ENCODE data around the gene ARRB2. TPM values are rescaled to one million over a fixed set of nuclear protein-coding genes. Genes with fewer than 3 reads are reported as not detected.

Gene ARRB2
- total and polyA plus RNA-seq, 2 of the 4 experiments (the other 2 are of a cell fraction): 3.9 to 10.6 TPM

DNA sequence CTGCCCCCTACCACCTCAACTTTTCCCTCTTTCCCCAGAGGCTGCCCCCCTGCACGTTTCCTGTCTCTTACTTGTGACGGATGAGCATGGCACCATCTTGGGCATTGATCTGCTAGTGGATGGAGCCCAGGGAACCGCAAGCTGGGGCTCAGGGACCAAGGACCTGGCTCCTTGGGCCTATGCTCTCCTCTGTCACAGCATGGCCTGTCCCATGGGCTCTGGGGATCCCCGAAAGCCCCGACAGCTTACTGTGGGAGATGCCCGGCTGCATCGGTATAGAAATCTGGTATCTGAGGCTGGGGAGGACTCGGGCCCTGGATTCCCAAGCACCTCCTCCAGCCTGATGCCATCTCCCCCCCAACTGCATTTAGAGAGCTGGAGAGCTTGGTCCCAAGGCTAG lies 31.1 kb downstream of the ARRB2 start:
- TF ChIP-seq FOS (IDR thresholded peaks at IDR 0.05; ENCODE audit: low read depth, low read length) (no peak), MAZ (IDR thresholded peaks at IDR 0.05; ENCODE audit: borderline replicate concordance, low read depth, low read length) (no peak), CTCF (conservative IDR thresholded peaks at IDR 0.05; ENCODE audit: low read depth, low read length) (no peak), NFE2L2 (IDR thresholded peaks at IDR 0.05; ENCODE audit: low read depth, low read length) (no peak), RFX5 (IDR thresholded peaks at IDR 0.05; ENCODE audit: low read depth, low read length) (no peak), RAD21 (IDR thresholded peaks at IDR 0.05; ENCODE audit: low read length) (no peak), MXI1 (IDR thresholded peaks at IDR 0.05; ENCODE audit: borderline replicate concordance, low read depth, low read length) (no peak)
- TF ChIP-seq, protein P1, sequence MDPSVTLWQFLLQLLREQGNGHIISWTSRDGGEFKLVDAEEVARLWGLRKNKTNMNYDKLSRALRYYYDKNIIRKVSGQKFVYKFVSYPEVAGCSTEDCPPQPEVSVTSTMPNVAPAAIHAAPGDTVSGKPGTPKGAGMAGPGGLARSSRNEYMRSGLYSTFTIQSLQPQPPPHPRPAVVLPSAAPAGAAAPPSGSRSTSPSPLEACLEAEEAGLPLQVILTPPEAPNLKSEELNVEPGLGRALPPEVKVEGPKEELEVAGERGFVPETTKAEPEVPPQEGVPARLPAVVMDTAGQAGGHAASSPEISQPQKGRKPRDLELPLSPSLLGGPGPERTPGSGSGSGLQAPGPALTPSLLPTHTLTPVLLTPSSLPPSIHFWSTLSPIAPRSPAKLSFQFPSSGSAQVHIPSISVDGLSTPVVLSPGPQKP (IDR thresholded peaks at IDR 0.05; ENCODE audit: borderline replicate concordance, low read depth, low read length): no peak
- Histone ChIP-seq H3K23ac (ENCODE audit: low read depth, low read length) (no peak overlapping the region), H4K91ac (ENCODE audit: insufficient read depth, low read depth, low read length) (no peak overlapping the region), H4K20me1 (ENCODE audit: insufficient read depth, low read length) (no peaks in the 10 kb centered on the region), H3K56ac (ENCODE audit: extremely low read depth, insufficient read depth, low read length) (no peak overlapping the region), H3K36me3 (ENCODE audit: control insufficient read depth, insufficient read depth, low read length) (no peaks in the 10 kb centered on the region), H3K27me3 (ENCODE audit: control insufficient read depth, insufficient read depth, low read length) (peaks cover 77% of the 10 kb centered on the region), H3K4me2 (ENCODE audit: low read depth, low read length) (no peak overlapping the region), H4K8ac (ENCODE audit: low read depth in 2 of 2, low read length in 2 of 2) (no peak overlapping the region), H2AK5ac (ENCODE audit: low read depth, low read length) (no peak overlapping the region), H2AK9ac (replicated peaks; ENCODE audit: low read depth, low read length, poor library complexity) (no peak overlapping the region), H3K4me3 (ENCODE audit: insufficient read depth, low read depth, low read length) (no peak overlapping the region), H3K14ac (replicated peaks; ENCODE audit: low read depth, low read length) (no peak overlapping the region), H3K9me3 (ENCODE audit: control insufficient read depth, insufficient read depth, low read length) (no peaks in the 10 kb centered on the region), H4K5ac (ENCODE audit: low read depth, low read length) (no peak overlapping the region), H3K9ac (ENCODE audit: low read depth, low read length) (no peak overlapping the region), H3K18ac (ENCODE audit: low read depth, low read length) (no peak overlapping the region), H2AFZ (replicated peaks; ENCODE audit: low read length, poor library complexity) (no peak overlapping the region), H3K9me1 (ENCODE audit: insufficient read depth, low read length) (no peaks in the 10 kb centered on the region), H3K79me1 (ENCODE audit: low read depth in 1 of 2, low read length in 2 of 2) (no peaks in the 10 kb centered on the region), H2BK20ac (ENCODE audit: low read depth, low read length) (no peak overlapping the region), H2BK15ac (ENCODE audit: low read depth, low read length) (no peak overlapping the region), H2BK5ac (ENCODE audit: low read depth, low read length, poor library complexity, severe bottlenecking) (no peak overlapping the region), H3K4ac (ENCODE audit: low read depth, low read length) (no peak overlapping the region), H2BK120ac (ENCODE audit: low read depth, low read length) (no peak overlapping the region), H3K27ac (ENCODE audit: insufficient read depth, low read length) (no peak overlapping the region), H3K4me1 (ENCODE audit: control insufficient read depth, insufficient read depth, low read length) (peaks cover 8% of the 10 kb centered on the region; the same call in 1 of the 2 replicates)
- ChIA-PET POLR2A (ENCODE audit: unreplicated experiment) (no interaction called here), CTCF (no interaction called here)
- ATAC-seq (ENCODE audit: low read depth) (no peak), DNase-seq (no peak)
- in situ Hi-C loops (cut with MboI; ENCODE audit: low sequenced_read_pairs) (no loop called here), intact Hi-C loops (cut with micrococcal nuclease) (no loop called here), dilution Hi-C loops (cut with HindIII; ENCODE audit: low sequenced_read_pairs, unreplicated experiment) (no loop called here)
- WGBS, 2 experiments (ENCODE audit: extremely low coverage in 2 of 2, insufficient read length in 1 of 2): 69% methylated on average over 3 of the region's 8 CpGs; no CpG with 5 or more reads in 1 of the 2 experiments
- BruUV-seq (replicated peaks): no TSS peak
